NCI-H187 treated with DMSO at 0.1 percent for 48 hours (cell line): Measurements from ENCODE around the gene GNAQ.

Experiments used
- DNase-seq: peaks from one replicate; lab custom pipeline; 2025; lab: John Stamatoyannopoulos, UW

Gene GNAQ

GRCh38 chr9:78001946-78002731 is 29.5 kb downstream of the GNAQ start:
- DNase-seq = no peak

- DNase-seq = no peak
Measured at GRCh38 chr9:78000221-78000620, 31.4 kb downstream of the GNAQ start.

GRCh38 chr9:77999231-77999631 is 32.4 kb downstream of the GNAQ start:
- DNase-seq = no peak

- DNase-seq = no peak
Measured at GRCh38 chr9:77997611-77998284, 33.9 kb downstream of the GNAQ start.

GRCh38 chr9:77996696-77997095 is 34.9 kb downstream of the GNAQ start:
- DNase-seq = no peak

- DNase-seq = no peak
Measured at GRCh38 chr9:77991191-77991590, 40.4 kb downstream of the GNAQ start.

GRCh38 chr9:77989909-77990308 is 41.7 kb downstream of the GNAQ start:
- DNase-seq = no peak

- no peak for DNase-seq
Measured at GRCh38 chr9:77989458-77989857, 42.2 kb downstream of the GNAQ start.

- no peak for DNase-seq
Measured at GRCh38 chr9:77988630-77989029, 43.0 kb downstream of the GNAQ start.

GRCh38 chr9:77987880-77988525 is 43.6 kb downstream of the GNAQ start:
- DNase-seq = no peak

GRCh38 chr9:77987081-77987656 is 44.4 kb downstream of the GNAQ start:
- DNase-seq = no peak

GRCh38 chr9:77985996-77986395 is 45.6 kb downstream of the GNAQ start:
- no peak for DNase-seq

- DNase-seq = no peak
Measured at GRCh38 chr9:77983320-77983662, 48.3 kb downstream of the GNAQ start.

- no peak for DNase-seq
Measured at GRCh38 chr9:77982581-77983319, 48.9 kb downstream of the GNAQ start.

- no peak for DNase-seq
Measured at GRCh38 chr9:77981907-77982306, 49.7 kb downstream of the GNAQ start.

GRCh38 chr9:77981332-77981731 is 50.3 kb downstream of the GNAQ start:
- no peak for DNase-seq

- no peak for DNase-seq
Measured at GRCh38 chr9:77980622-77981021, 51.0 kb downstream of the GNAQ start.

- no peak for DNase-seq
Measured at GRCh38 chr9:77978086-77978781, 53.4 kb downstream of the GNAQ start.

- no peak for DNase-seq
Measured at GRCh38 chr9:77977210-77977611, 54.4 kb downstream of the GNAQ start.

- no peak for DNase-seq
Measured at GRCh38 chr9:77975806-77976205, 55.8 kb downstream of the GNAQ start.

- no peak for DNase-seq
Measured at GRCh38 chr9:77975036-77975435, 56.6 kb downstream of the GNAQ start.

GRCh38 chr9:77974434-77974833 is 57.2 kb downstream of the GNAQ start:
- no peak for DNase-seq
